Suppressor macrophage treated with lipopolysaccharide for 4 hours (primary cell): Measurements from ENCODE around the gene ADCYAP1R1.

ENCODE experiments used
- DNase-seq: peaks from one replicate; pipeline ENCODE4 v3.0.0-alpha.2; 2020

Gene ADCYAP1R1

DNA sequence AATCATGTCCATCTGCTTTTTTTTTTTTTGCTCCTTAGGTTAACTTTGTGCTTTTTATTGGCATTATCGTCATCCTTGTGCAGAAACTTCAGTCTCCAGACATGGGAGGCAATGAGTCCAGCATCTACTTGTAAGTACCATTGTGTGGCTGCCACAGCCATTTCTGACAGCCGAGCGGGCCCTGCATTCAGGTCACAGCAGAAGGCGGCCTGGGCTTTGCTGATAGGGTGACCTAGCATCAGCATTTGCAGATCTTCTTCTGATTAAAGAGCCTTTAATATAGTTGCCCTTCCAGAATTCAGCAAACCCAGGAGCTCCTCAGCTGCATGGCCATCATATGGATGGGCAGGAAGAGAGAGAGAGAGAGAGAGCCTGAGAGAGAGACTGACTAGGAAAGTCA is 40.5 kb downstream of the ADCYAP1R1 start:
- DNase-seq: no peak

- no peak for DNase-seq
Observed at GRCh38 chr7:31093282-31093681, 41.2 kb downstream of the ADCYAP1R1 start.

DNA sequence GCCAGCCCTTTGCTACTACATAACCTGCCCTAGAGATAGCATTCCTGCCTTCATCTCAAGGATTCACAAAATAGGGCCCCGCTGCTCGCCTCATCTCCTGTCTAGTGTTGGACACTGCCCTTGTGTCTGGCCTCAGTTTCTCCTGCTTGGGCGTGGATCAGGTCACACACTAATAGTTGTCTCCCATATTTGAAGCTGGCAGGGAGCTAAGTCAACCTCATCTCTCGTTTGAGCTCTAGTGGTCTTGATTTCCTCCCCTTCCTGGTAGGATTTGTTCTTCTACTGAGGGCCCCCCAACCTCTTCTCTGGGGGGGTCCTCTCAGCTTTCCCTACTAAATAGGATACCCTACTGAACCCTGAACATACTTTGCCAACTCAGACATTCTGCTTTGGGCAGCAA is 42.2 kb downstream of the ADCYAP1R1 start:
- no peak for DNase-seq

DNA sequence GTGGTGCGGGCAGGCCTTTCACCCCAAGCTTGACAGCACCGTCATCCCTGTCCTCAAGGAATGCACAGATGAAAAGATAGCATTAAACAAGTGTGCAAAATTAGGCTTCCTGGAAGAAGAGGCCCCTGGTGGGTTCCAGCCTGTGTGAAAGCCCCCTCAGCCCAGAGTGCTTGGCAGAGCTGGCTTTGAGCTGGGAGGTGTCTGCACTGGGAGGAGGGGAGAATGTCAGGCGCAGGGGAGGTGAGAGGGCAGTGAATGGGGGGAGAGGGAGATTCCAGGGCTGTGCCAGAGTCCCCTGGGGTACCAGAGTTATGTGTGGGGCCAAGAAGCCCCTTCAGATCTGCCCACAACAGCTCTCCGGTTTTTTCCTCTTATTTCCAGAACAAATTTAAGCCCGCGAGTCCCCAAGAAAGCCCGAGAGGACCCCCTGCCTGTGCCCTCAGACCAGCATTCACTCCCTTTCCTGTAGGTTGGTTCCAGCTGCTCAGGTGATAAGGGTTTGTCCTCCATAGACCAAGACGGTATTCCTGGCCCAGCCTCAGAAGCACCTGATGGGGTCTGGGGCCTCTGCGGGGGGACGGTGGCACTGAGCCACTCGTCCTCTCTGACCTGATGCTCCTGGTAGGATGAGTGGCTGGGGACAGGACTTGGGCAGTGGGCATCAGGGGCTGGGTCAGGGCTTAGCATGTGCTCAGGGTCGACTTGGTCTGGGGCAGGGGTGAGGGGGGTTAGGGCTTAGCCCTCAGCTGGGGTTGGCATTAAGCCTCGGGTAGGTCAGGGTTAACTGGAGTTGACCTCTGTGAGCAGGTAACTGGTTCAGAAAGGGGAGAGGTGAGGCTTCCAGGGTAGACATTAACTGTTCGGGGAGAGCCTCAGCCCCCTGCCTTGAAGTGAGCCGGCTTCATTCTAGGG is 43.4 kb downstream of the ADCYAP1R1 start:
- no peak for DNase-seq

GRCh38 chr7:31096198-31096876 is 44.2 kb downstream of the ADCYAP1R1 start:
- no peak for DNase-seq

- DNase-seq: no peak
Observed at GRCh38 chr7:31096877-31097258, 44.8 kb downstream of the ADCYAP1R1 start.

GRCh38 chr7:31098642-31099360 is 46.7 kb downstream of the ADCYAP1R1 start:
- DNase-seq: no peak

GRCh38 chr7:31099451-31100444 is 47.6 kb downstream of the ADCYAP1R1 start:
- DNase-seq: no peak

- no peak for DNase-seq
Observed at GRCh38 chr7:31100445-31100844, 48.3 kb downstream of the ADCYAP1R1 start.

GRCh38 chr7:31100871-31101270 is 48.8 kb downstream of the ADCYAP1R1 start:
- DNase-seq: no peak

GRCh38 chr7:31101544-31101943 is 49.4 kb downstream of the ADCYAP1R1 start:
- no peak for DNase-seq

GRCh38 chr7:31102151-31102972 is 50.3 kb downstream of the ADCYAP1R1 start:
- no peak for DNase-seq

DNA sequence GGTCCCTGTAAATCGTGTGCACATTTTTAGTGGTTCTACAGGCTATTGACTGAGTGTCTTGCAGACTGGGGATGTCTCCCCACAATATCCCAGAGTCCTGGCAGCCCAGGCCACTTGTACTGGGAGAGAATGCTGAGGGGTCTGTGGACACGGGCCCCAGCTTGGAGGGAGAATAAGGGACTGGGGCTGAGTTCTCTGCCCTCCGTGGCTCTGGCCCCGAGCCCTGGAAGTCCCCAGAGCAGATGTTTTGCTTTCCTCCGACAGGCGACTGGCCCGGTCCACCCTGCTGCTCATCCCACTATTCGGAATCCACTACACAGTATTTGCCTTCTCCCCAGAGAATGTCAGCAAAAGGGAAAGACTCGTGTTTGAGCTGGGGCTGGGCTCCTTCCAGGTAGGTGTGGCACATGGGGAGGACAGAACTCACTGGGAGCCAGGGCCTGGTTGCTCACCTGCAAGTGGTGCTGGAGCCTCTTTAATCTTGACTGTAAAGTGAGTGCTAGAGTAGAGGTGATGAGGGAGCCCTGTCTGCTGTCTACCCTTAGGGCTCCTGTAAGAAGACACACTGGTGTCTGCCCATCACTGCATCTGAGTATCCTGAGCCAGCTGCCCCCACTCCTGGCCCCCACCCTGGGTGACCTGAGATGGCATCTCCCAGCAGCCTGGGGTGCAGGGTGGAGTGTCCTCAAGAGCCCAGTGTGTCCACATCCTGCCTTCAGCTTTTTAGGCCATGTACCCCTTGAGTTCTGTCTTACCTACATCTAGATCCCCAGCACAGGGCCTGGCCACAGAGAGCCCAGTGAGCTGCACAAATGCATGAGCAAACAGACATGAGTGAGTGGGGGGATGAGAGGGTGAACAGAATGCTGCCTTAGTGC is 51.1 kb downstream of the ADCYAP1R1 start:
- DNase-seq: no peak

- no peak for DNase-seq
Observed at GRCh38 chr7:31104361-31105255, 52.5 kb downstream of the ADCYAP1R1 start.

- DNase-seq: no peak
Observed at GRCh38 chr7:31105256-31105950, 53.3 kb downstream of the ADCYAP1R1 start.

DNA sequence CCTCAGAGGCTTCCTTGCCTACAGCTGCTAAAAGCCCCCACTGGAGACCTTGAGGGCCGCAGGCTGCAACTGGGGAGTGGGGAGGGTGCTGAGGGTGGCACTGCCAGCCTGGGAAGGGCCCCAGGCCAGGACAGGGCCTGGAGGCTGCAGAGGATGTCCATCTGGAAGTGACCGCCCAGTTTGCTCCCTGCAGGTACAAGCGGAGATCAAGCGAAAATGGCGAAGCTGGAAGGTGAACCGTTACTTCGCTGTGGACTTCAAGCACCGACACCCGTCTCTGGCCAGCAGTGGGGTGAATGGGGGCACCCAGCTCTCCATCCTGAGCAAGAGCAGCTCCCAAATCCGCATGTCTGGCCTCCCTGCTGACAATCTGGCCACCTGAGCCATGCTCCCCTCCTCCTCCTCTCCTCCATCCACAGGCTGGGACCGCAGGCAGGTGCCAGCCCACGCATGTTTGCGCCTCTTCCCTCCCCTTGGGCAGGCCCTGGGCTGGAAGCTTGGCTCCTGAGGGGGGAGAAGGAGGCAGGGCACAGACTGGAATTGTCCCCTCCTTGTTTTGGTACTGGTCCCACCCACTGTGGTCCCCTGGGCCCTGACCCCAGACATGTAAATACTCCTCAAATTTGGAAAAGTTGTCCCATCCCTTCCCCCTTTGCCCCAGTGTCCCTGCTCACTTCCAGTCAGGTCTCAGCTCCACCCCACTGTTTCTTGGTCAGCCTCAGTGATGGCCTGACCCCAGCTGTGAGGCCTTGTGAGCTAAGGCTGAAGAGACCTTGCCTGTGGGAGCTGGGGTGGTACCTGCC is 54.4 kb downstream of the ADCYAP1R1 start:
- no peak for DNase-seq
